Duodenal mucosa (tissue), 2 donors: ENCODE measurements around the gene DNAJC7.

ENCODE experiments used
- H3K27ac ChIP-seq: one replicate; pipeline ENCODE4 v1.7.0; 2013; ENCODE audit warnings: low read depth, low read length
- H3K27me3 ChIP-seq, 2 donors: one replicate each; pipeline ENCODE4 v1.7.0; 2013; ENCODE audit warnings: low read length in 2 of 2, control low read depth in 1 of 2; ENCODE audit not compliant: insufficient read depth in 2 of 2, control insufficient read depth in 1 of 2
- H3K36me3 ChIP-seq, 2 donors: one replicate each; pipeline ENCODE4 v1.7.0; 2013; ENCODE audit warnings: low read length in 2 of 2, control low read depth in 1 of 2; ENCODE audit not compliant: insufficient read depth in 2 of 2, control insufficient read depth in 1 of 2
- H3K4me1 ChIP-seq, 2 donors: one replicate each; pipeline ENCODE4 v1.7.0; 2013; ENCODE audit warnings: low read length in 2 of 2, control low read depth in 1 of 2; ENCODE audit not compliant: insufficient read depth in 2 of 2, control insufficient read depth in 1 of 2
- H3K4me3 ChIP-seq, 2 donors: one replicate each; pipeline ENCODE4 v1.7.0; 2013; ENCODE audit warnings: low read length in 2 of 2, low read depth in 1 of 2
- H3K9ac ChIP-seq, 2 donors: one replicate each; pipeline ENCODE4 v1.7.0; 2013; ENCODE audit warnings: low read length in 2 of 2, low read depth in 1 of 2
- H3K9me3 ChIP-seq, 2 donors: one replicate each; pipeline ENCODE4 v1.7.0; 2013; ENCODE audit warnings: low read length in 2 of 2, control low read depth in 1 of 2; ENCODE audit not compliant: control insufficient read depth in 1 of 2

Gene DNAJC7

GRCh38 chr17:41970901-41971331, 46.3 kb downstream of the DNAJC7 start:
- Histone ChIP-seq H3K9me3 (no peaks in the 10 kb centered on the region), H3K4me3 (no peak overlapping the region), H3K9ac (no peak overlapping the region), H3K27me3 (no peaks in the 10 kb centered on the region), H3K36me3 (peaks cover 13 to 59% of the 10 kb centered on the region in 2 donors), H3K27ac (no peak overlapping the region), H3K4me1 (peaks cover 9 to 30% of the 10 kb centered on the region in 2 donors)

GRCh38 chr17:41968676-41969075, 48.6 kb downstream of the DNAJC7 start:
- peaks cover 14 to 39% of the 10 kb centered on the region in 2 donors for H3K4me1 ChIP-seq
- H3K9me3 ChIP-seq: no peaks in the 10 kb centered on the region
- H3K27me3 ChIP-seq: no peaks in the 10 kb centered on the region
- H3K27ac ChIP-seq: no peak overlapping the region
- no peak overlapping the region for H3K4me3 ChIP-seq
- H3K9ac ChIP-seq: no peak overlapping the region
- peaks cover 4 to 37% of the 10 kb centered on the region in 2 donors for H3K36me3 ChIP-seq

DNA sequence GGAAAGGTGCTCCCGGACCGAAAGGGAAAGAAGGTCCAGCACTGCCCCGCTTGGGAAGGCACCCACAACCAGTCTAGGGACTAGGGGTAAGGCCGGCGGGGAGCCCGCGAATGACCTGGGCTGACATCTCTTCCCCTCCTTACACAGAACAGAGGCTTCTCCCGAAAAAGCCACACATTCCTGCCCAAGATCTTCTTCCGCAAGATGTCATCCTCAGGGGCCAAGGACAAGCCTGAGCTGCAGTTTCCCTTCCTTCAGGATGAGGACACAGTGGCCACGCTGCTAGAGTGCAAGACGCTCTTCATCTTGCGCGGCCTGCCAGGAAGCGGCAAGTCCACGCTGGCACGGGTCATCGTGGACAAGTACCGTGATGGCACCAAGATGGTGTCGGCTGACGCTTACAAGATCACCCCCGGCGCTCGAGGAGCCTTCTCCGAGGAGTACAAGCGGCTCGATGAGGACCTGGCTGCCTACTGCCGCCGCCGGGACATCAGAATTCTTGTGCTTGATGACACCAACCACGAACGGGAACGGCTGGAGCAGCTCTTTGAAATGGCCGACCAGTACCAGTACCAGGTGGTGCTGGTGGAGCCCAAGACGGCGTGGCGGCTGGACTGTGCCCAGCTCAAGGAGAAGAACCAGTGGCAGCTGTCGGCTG, 49.2 kb downstream of the DNAJC7 start:
- Histone ChIP-seq H3K4me1 (peaks cover 14 to 32% of the 10 kb centered on the region in 2 donors), H3K36me3 (peaks cover 4 to 31% of the 10 kb centered on the region in 2 donors), H3K9me3 (no peaks in the 10 kb centered on the region), H3K27ac (no peak overlapping the region), H3K4me3 (peak overlapping the region; percentile 69 to 76), H3K9ac (peak overlapping the region in 1 of 2 donors; percentile 70), H3K27me3 (no peaks in the 10 kb centered on the region)

DNA sequence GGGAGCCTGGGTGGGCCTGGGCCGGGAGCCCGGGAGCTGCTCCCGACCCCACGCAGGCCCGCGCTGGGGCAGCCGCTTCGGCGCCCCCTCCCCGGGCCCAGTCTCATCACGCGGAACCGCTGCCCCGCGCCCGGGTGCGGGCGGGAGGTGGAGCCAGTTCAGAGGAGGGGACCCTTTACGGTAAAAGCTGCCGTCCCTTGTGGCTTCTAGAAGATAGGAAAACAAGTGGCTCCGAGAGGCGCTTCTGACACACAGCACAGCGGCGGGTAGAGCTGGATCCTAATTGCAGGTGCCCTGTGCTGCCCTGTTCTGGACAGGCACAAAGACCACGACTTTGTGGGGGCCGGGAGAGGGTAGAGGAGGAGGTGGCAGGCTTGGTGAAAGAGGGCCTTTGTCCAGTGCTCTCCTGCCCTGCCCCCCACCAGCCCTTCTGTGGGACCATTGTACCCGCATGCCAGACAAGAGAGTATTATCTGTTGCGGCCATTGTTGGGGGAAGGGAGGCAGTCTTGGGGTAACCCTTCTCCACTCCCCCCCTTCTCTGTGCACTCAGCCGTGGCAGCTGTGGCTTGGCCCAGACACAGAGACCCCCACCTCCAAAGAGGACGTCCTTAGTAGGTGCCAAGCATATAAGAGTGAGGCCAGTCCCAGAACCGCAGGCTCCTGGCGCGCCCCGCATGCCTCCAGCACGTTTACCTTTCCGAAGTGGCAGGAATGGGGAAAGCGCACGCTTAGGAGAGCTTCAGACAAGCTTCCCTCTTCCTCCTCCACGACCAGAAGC, 49.9 kb downstream of the DNAJC7 start:
- Histone ChIP-seq H3K27ac (peak overlapping the region; percentile 60), H3K9me3 (no peaks in the 10 kb centered on the region), H3K4me1 (peaks cover 14 to 29% of the 10 kb centered on the region in 2 donors), H3K36me3 (peaks cover 4 to 24% of the 10 kb centered on the region in 2 donors), H3K9ac (peak overlapping the region; percentile 70 to 71), H3K27me3 (no peaks in the 10 kb centered on the region), H3K4me3 (peak overlapping the region; percentile 69 to 76)

- Histone ChIP-seq H3K27ac (peak within 1 kb of the TSS; percentile 60), H3K4me3 (peak within 1 kb of the TSS; percentile 69 to 76), H3K36me3 (peaks cover 4 to 16% of the 10 kb centered on the region in 2 donors), H3K9me3 (no peaks in the 10 kb centered on the region), H3K9ac (peak within 1 kb of the TSS; percentile 70 to 75), H3K27me3 (no peaks in the 10 kb centered on the region), H3K4me1 (peaks cover 14 to 28% of the 10 kb centered on the region in 2 donors)
These were observed 50.6 kb downstream of the DNAJC7 start, which contains the start of gene CNP for GRCh38 chr17:41966463-41967140. Gene CNP (plus strand): TSS chr17:41966795. CDS start chr17:41966885, 90 bp downstream.

- Histone ChIP-seq H3K36me3 (peaks cover 3 to 13% of the 10 kb centered on the region in 2 donors), H3K4me1 (peaks cover 14 to 28% of the 10 kb centered on the region in 2 donors), H3K27me3 (no peaks in the 10 kb centered on the region), H3K27ac (peak overlapping the region; percentile 22), H3K9me3 (no peaks in the 10 kb centered on the region), H3K4me3 (peak overlapping the region; percentile 69 to 76), H3K9ac (peak overlapping the region; percentile 66 to 75)
These were observed 51.4 kb downstream of the DNAJC7 start for GRCh38 chr17:41965694-41966462.

- Histone ChIP-seq H3K4me3 (no peak overlapping the region), H3K36me3 (no peaks in the 10 kb centered on the region), H3K9ac (no peak overlapping the region), H3K4me1 (peaks cover 12 to 25% of the 10 kb centered on the region in 2 donors), H3K9me3 (no peaks in the 10 kb centered on the region), H3K27ac (no peak overlapping the region), H3K27me3 (no peaks in the 10 kb centered on the region)
These were observed 54.3 kb downstream of the DNAJC7 start for GRCh38 chr17:41962768-41963434.

DNA sequence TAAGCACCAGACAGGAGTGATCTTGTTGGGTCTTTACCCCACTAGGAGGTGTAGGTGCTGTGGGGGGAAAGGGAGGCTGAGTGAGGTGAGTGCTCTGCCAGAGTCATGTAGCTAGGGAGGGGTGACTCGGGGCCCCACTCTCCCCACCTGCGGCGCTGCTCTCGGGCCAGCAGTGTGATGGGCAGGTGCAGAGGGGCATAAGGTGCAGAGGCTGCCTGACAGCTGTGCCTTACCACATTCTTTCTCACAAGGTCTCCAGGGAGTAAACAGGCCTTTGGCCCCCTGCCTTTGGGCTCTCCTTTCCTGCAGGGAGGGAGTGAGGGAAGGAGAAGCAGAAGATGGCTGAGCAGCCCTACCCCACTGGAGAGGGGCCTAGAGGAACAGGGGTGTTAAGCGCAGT, 55.1 kb downstream of the DNAJC7 start:
- Histone ChIP-seq H3K27ac (no peak overlapping the region), H3K9ac (no peak overlapping the region)

DNA sequence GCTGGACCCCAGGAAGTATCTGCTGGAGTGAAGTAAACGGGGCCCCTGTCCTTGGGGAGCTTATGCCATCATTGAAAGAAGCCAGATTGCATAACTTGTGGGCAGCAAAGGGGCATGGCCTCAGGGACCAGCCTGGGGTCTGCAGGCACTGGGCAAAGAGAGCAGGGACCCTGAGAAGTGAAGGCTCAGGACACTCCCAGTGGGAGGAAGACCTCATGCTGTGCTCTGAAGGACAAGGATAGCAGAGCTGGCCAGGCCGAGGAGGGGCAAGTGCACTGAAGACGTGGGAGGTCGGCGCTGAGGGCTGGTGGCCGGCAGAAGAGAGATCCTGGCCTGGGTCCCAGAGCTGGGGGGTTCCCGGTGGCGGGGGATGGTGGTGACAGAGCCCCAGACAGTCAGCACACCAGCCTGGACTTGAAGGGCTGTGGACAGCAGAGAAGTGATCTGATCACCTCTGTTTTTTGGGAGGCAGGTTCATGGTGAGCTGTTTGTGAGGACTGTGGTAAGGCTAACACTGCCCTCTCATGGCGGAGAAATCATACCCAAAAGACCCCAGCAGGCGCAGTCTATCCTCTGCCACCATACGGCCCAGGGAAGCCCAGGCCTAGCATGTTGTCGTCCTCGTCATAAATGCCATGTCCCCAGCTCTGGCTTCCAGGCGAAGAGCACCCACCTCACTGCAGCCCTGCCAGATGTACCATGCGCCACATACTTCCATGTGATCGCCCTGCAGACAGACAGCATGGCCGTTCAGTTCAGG, 57.7 kb downstream of the DNAJC7 start:
- Histone ChIP-seq H3K27ac (no peak overlapping the region), H3K9ac (no peak overlapping the region), H3K9me3 (no peaks in the 10 kb centered on the region), H3K4me1 (peaks cover 6 to 12% of the 10 kb centered on the region in 2 donors), H3K4me3 (no peak overlapping the region), H3K36me3 (no peaks in the 10 kb centered on the region), H3K27me3 (no peaks in the 10 kb centered on the region)

More for the DNA sequence above, 55.1 kb downstream of the DNAJC7 start:
- H3K36me3 ChIP-seq: no peaks in the 10 kb centered on the region
- peaks cover 10 to 25% of the 10 kb centered on the region in 2 donors for H3K4me1 ChIP-seq
- H3K9me3 ChIP-seq: no peaks in the 10 kb centered on the region
- H3K27me3 ChIP-seq: no peaks in the 10 kb centered on the region
- no peak overlapping the region for H3K4me3 ChIP-seq
